NOMO-1 (cell line): Measurements from ENCODE around the gene PRKCE.

Experiments
- DNase-seq, 2 experiments: peaks; one replicate each; lab custom pipeline; 2025; ENCODE audit not compliant: unreplicated experiment in 2 of 2; lab: John Stamatoyannopoulos, UW

PRKCE gene

GRCh38 chr2:46086578-46087070, 435.1 kb downstream of the PRKCE start:
- DNase-seq, result no peak

- no peak for DNase-seq
Measured at GRCh38 chr2:46087492-46087891, 436.0 kb downstream of the PRKCE start.

- no peak for DNase-seq
Measured at GRCh38 chr2:46091004-46091403, 439.5 kb downstream of the PRKCE start.

- DNase-seq, result no peak
Measured at GRCh38 chr2:46091961-46092667, 440.6 kb downstream of the PRKCE start.

GRCh38 chr2:46094689-46095088, 443.2 kb downstream of the PRKCE start:
- no peak for DNase-seq

GRCh38 chr2:46095830-46096229, 444.4 kb downstream of the PRKCE start:
- DNase-seq, result peak in 1 of 2 experiments; percentile 48

- DNase-seq, result peak in 1 of 2 experiments; percentile 18
Measured at GRCh38 chr2:46096260-46096659, 444.8 kb downstream of the PRKCE start.

GRCh38 chr2:46097714-46098480, 446.4 kb downstream of the PRKCE start:
- DNase-seq, result no peak

- no peak for DNase-seq
Measured at GRCh38 chr2:46098621-46099062, 447.2 kb downstream of the PRKCE start.

GRCh38 chr2:46101557-46102220, 450.2 kb downstream of the PRKCE start:
- no peak for DNase-seq

GRCh38 chr2:46106690-46107089, 455.2 kb downstream of the PRKCE start:
- no peak for DNase-seq

GRCh38 chr2:46114996-46115395, 463.5 kb downstream of the PRKCE start:
- no peak for DNase-seq

- no peak for DNase-seq
Measured at GRCh38 chr2:46116150-46116549, 464.7 kb downstream of the PRKCE start.

- DNase-seq, result no peak
Measured at GRCh38 chr2:46116553-46116991, 465.1 kb downstream of the PRKCE start.

- DNase-seq, result no peak
Measured at GRCh38 chr2:46117379-46117778, 465.9 kb downstream of the PRKCE start.

- no peak for DNase-seq
Measured at GRCh38 chr2:46117994-46118393, 466.5 kb downstream of the PRKCE start.

- DNase-seq, result no peak
Measured at GRCh38 chr2:46118656-46119371, 467.3 kb downstream of the PRKCE start.

GRCh38 chr2:46119453-46119852, 468.0 kb downstream of the PRKCE start:
- DNase-seq, result peak; percentile 33 to 44

- no peak for DNase-seq
Measured at GRCh38 chr2:46120792-46121555, 469.5 kb downstream of the PRKCE start.
